IMR-90 (cell line): Measurements from ENCODE around the gene TWIST2. TPM values are rescaled to one million over a fixed set of nuclear protein-coding genes. Genes with fewer than 3 reads are reported as not detected.

ENCODE experiments used
- ATAC-seq: fragments of 200-7000 bp; cut with Tn5 transposase; 2 replicates; pipeline ENCODE4 v1.9.1; 2020; ENCODE audit warnings: low read depth, mild to moderate bottlenecking, moderate library complexity
- BruUV-seq: library from RNA; stranded (reverse); fragments of 400-500 nt; replicated peaks from 2 replicates; lab custom pipeline; 2021; lab: Mats Ljungman, UMichigan
- CTCF ChIA-PET: fragments of 300-600 bp; formaldehyde crosslinking; extraction: SDS; loops from one replicate; lab custom pipeline; 2021; ENCODE audit warnings: antibody characterized with exemption; lab: Yijun Ruan, JAX
- POLR2A ChIA-PET: fragments of 300-600 bp; sonication (Branson Sonifier 250); formaldehyde crosslinking; loops from one replicate; lab custom pipeline; 2022; ENCODE audit warnings: antibody characterized with exemption; ENCODE audit not compliant: unreplicated experiment; lab: Charles Lee
- DNase-seq: peaks from one replicate; pipeline ENCODE4 v3.0.0; 2013
- H2AFZ ChIP-seq: replicated peaks from 2 replicates; pipeline ENCODE3; 2013; ENCODE audit warnings: low read length, mild to moderate bottlenecking; ENCODE audit not compliant: poor library complexity
- H2AK5ac ChIP-seq: 2 replicates; pipeline ENCODE4 v1.6.1; 2013; ENCODE audit warnings: low read depth, low read length, inconsistent platforms
- H2AK9ac ChIP-seq: replicated peaks from 2 replicates; pipeline ENCODE3; 2013; ENCODE audit warnings: mild to moderate bottlenecking, low read depth, low read length, moderate library complexity; ENCODE audit not compliant: poor library complexity
- H2BK120ac ChIP-seq: 2 replicates; pipeline ENCODE4 v1.6.1; 2013; ENCODE audit warnings: low read depth, low read length, inconsistent platforms
- H2BK15ac ChIP-seq: 3 replicates; pipeline ENCODE4 v1.6.1; 2013; ENCODE audit warnings: low read depth, low read length, inconsistent platforms
- H2BK20ac ChIP-seq: 2 replicates; pipeline ENCODE4 v1.6.1; 2013; ENCODE audit warnings: low read depth, mild to moderate bottlenecking, inconsistent platforms, low read length, moderate library complexity
- H2BK5ac ChIP-seq: 2 replicates; pipeline ENCODE4 v1.6.1; 2013; ENCODE audit warnings: mild to moderate bottlenecking, low read depth, low read length, inconsistent platforms; ENCODE audit not compliant: poor library complexity, severe bottlenecking
- H3K14ac ChIP-seq: replicated peaks from 2 replicates; pipeline ENCODE4 v1.6.1; 2013; ENCODE audit warnings: low read depth, low read length, inconsistent platforms
- H3K18ac ChIP-seq: 2 replicates; pipeline ENCODE4 v1.6.1; 2013; ENCODE audit warnings: low read depth, low read length, control low read depth
- H3K23ac ChIP-seq: 2 replicates; pipeline ENCODE4 v1.6.1; 2013; ENCODE audit warnings: low read depth, low read length, inconsistent platforms
- H3K27ac ChIP-seq: 2 replicates; pipeline ENCODE4 v1.5.1; 2013; ENCODE audit warnings: mild to moderate bottlenecking, control low read depth, low read length; ENCODE audit not compliant: insufficient read depth
- H3K27me3 ChIP-seq: 2 replicates; pipeline ENCODE4 v1.6.1; 2013; ENCODE audit warnings: low read length; ENCODE audit not compliant: control insufficient read depth, insufficient read depth
- H3K36me3 ChIP-seq: 2 replicates; pipeline ENCODE4 v1.6.1; 2013; ENCODE audit warnings: low read length, mixed read lengths; ENCODE audit not compliant: control insufficient read depth, insufficient read depth
- H3K4ac ChIP-seq: 2 replicates; pipeline ENCODE4 v1.6.1; 2013; ENCODE audit warnings: low read depth, low read length, inconsistent platforms
- H3K4me1 ChIP-seq: 2 replicates; pipeline ENCODE4 v1.6.1; 2013; ENCODE audit warnings: low read length, mixed read lengths; ENCODE audit not compliant: control insufficient read depth, insufficient read depth
- H3K4me2 ChIP-seq: 2 replicates; pipeline ENCODE4 v1.6.1; 2013; ENCODE audit warnings: low read depth, mild to moderate bottlenecking, control low read depth, low read length, moderate library complexity
- H3K4me3 ChIP-seq: 2 replicates; pipeline ENCODE4 v1.5.1; 2013; ENCODE audit warnings: low read depth, mild to moderate bottlenecking, control low read depth, low read length, moderate library complexity; ENCODE audit not compliant: insufficient read depth
- H3K56ac ChIP-seq: 2 replicates; pipeline ENCODE4 v1.6.1; 2013; ENCODE audit warnings: low read length, inconsistent platforms; ENCODE audit not compliant: insufficient read depth; ENCODE audit errors: extremely low read depth
- H3K79me1 ChIP-seq, 2 experiments: 2 replicates each; pipeline ENCODE4 v1.6.1; 2013; ENCODE audit warnings: low read length in 2 of 2, inconsistent platforms in 1 of 2, low read depth in 1 of 2
- H3K9ac ChIP-seq: 2 replicates; pipeline ENCODE4 v1.6.1; 2013; ENCODE audit warnings: low read depth, low read length, control low read depth
- H3K9me1 ChIP-seq: 2 replicates; pipeline ENCODE4 v1.6.1; 2013; ENCODE audit warnings: low read length, inconsistent platforms; ENCODE audit not compliant: insufficient read depth
- H3K9me3 ChIP-seq: 2 replicates; pipeline ENCODE4 v1.6.1; 2013; ENCODE audit warnings: low read length; ENCODE audit not compliant: control insufficient read depth, insufficient read depth
- H4K20me1 ChIP-seq: 2 replicates; pipeline ENCODE4 v1.6.1; 2013; ENCODE audit warnings: low read length, inconsistent platforms; ENCODE audit not compliant: insufficient read depth
- H4K5ac ChIP-seq: 2 replicates; pipeline ENCODE4 v1.6.1; 2013; ENCODE audit warnings: mild to moderate bottlenecking, low read depth, low read length, control low read depth
- H4K8ac ChIP-seq, 2 experiments: 2 replicates each; pipeline ENCODE4 v1.6.1; 2013; ENCODE audit warnings: low read depth in 2 of 2, low read length in 2 of 2, control low read depth in 1 of 2, inconsistent platforms in 1 of 2
- H4K91ac ChIP-seq: 2 replicates; pipeline ENCODE4 v1.6.1; 2013; ENCODE audit warnings: low read depth, low read length, inconsistent platforms; ENCODE audit not compliant: insufficient read depth
- CEBPB ChIP-seq: IDR thresholded peaks from 2 replicates; pipeline ENCODE4 v1.6.1; 2012; ENCODE audit warnings: low read depth, low read length, improper control_type of control experiment
- POLR2A ChIP-seq: IDR thresholded peaks from 2 replicates; pipeline ENCODE4 v1.6.1; 2012; ENCODE audit warnings: mild to moderate bottlenecking, low read depth, low read length
- WGBS, 2 experiments: methylation state at CpG; one replicate each; pipeline versions ENCODE4 v1.1.5 to v1.1.7; 2013; ENCODE audit warnings: missing lambda C conversion rate in 2 of 2; ENCODE audit not compliant: insufficient read length in 1 of 2; ENCODE audit errors: extremely low coverage in 2 of 2; 5-methylcytosine and 5-hydroxymethylcytosine counted together
- dilution Hi-C: fragments of 300-500 bp; cut with HindIII; formaldehyde crosslinking; loops from one replicate; pipeline ENCODE4 v1.14.3; 2018; ENCODE audit warnings: low sequenced_read_pairs; ENCODE audit not compliant: unreplicated experiment
- in situ Hi-C: fragments of 300-500 bp; cut with MboI; formaldehyde crosslinking; loops from 3 replicates; pipeline ENCODE4 v1.14.3; 2019; ENCODE audit warnings: low sequenced_read_pairs, inconsistent platforms, mixed read lengths
- intact Hi-C: fragments of 100-400 bp; cut with micrococcal nuclease; formaldehyde crosslinking; loops from 2 replicates; pipeline ENCODE4 v1.10.0; 2022
- polyA plus RNA-seq, 3 experiments: library from polyadenylated mRNA; depleted of rRNA; stranded (reverse); fragments of >200 nt; gene quantifications; 2 replicates each; pipeline ENCODE4 v1.2.3, GENCODE V29; 2012; ENCODE audit warnings: low replicate concordance in 1 of 3
- total RNA-seq: library from RNA; depleted of rRNA; stranded (reverse); fragments of >200 nt; gene quantifications from 2 replicates; pipeline ENCODE4 v1.2.3, GENCODE V29; 2012

TWIST2 gene
- total and polyA plus RNA-seq, 2 of the 4 experiments (the other 2 are of a cell fraction), result 9.3 to 33.6 TPM

DNA sequence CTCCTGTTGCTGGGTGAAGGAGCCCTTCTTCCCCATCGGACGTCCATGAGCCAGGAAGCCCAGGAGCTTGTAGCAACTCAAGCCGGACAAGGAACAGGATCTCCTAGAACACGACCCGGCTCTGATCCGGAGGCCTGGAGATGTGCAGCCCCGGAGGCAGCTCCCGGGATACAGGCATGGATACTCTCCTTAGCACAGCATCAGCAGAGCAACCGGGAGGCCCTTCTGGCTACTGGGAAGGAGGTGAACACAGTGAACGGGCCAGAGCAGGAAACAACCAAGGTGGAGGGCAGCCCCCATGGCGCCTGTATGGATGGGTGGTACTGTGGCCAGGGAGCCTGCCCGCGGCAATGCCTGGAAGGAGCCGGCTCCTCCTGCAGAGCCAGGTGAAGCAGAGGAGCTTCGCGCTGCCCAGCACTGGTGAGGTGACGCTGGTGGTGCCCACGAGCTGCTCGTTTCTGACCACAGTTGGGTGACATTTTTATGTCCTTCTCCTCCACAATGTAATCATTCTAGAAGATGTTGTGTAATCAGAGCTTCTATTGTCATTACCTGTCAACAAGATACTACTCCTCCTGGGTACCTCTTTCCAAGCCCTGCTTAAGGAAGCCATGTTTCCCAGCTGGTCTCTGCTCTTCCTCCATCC is 94.3 kb downstream of the TWIST2 start:
- Histone ChIP-seq H3K4me2 (no peak overlapping the region), H3K27me3 (no peaks in the 10 kb centered on the region), H3K9me3 (no peaks in the 10 kb centered on the region), H3K9ac (no peak overlapping the region), H2AFZ (peak overlapping the region; percentile 65), H2BK5ac (no peak overlapping the region), H2BK120ac (peak overlapping the region; percentile 19; the same call in 1 of the 2 replicates), H3K4me1 (peaks cover 10% of the 10 kb centered on the region), H3K14ac (no peak overlapping the region), H3K56ac (no peak overlapping the region), H4K8ac (no peak overlapping the region), H2AK5ac (peak overlapping the region; percentile 11; the same call in 1 of the 2 replicates), H3K18ac (no peak overlapping the region), H2BK15ac (no peak overlapping the region), H2BK20ac (no peak overlapping the region), H3K36me3 (no peaks in the 10 kb centered on the region), H2AK9ac (peak overlapping the region; percentile 44), H3K23ac (0 out of 2 replicates have a peak overlapping the region, but pooled peaks have one; percentile 15), H3K79me1 (no peaks in the 10 kb centered on the region), H3K4ac (no peak overlapping the region), H4K91ac (no peak overlapping the region), H3K9me1 (peaks cover 7% of the 10 kb centered on the region; the same call in 1 of the 2 replicates), H3K4me3 (no peak overlapping the region), H4K5ac (no peak overlapping the region), H4K20me1 (no peaks in the 10 kb centered on the region), H3K27ac (no peak overlapping the region)
- no peak for DNase-seq
- 100% methylated on average over 2 of the region's 19 CpGs; no CpG with 5 or more reads in 1 of the 2 experiments for WGBS, 2 experiments
- intact Hi-C loops (no loop called here), dilution Hi-C loops (no loop called here), in situ Hi-C loops (no loop called here)
- no peak for TF ChIP-seq POLR2A
- TF ChIP-seq CEBPB, result peak; percentile 53; the same call in 1 of the 2 replicates
- no peak for ATAC-seq
- ChIA-PET CTCF (interaction anchor here (0.5 kb wide), 1 partner anchor 154 kb away, joined by 3 read pairs; no protein-coding TSS in a partner anchor), POLR2A (no interaction called here)
- no TSS peak for BruUV-seq
